ENCODE results near the gene ZNF574.

ZNF574 gene

GRCh38 chr19:42120276-42120980 is 44.5 kb downstream of the ZNF574 start:
- H3K4me3 ChIP-seq (ENCODE audit: low read length): no peak overlapping the region
- DNase-seq (ENCODE audit: low read depth): no peak
- no peak for TF ChIP-seq CTCF (conservative IDR thresholded peaks at IDR 0.05; ENCODE audit: low read depth, low read length)

- no peak for TF ChIP-seq CTCF (conservative IDR thresholded peaks at IDR 0.05; ENCODE audit: low read depth, low read length)
- no peak for DNase-seq (ENCODE audit: low read depth)
- H3K4me3 ChIP-seq (ENCODE audit: low read length): no peak overlapping the region
These were observed 45.2 kb downstream of the ZNF574 start for GRCh38 chr19:42121036-42121621.

GRCh38 chr19:42121656-42122069 is 45.7 kb downstream of the ZNF574 start:
- no peak for DNase-seq (ENCODE audit: low read depth)
- no peak for TF ChIP-seq CTCF (conservative IDR thresholded peaks at IDR 0.05; ENCODE audit: low read depth, low read length)
- no peak overlapping the region for H3K4me3 ChIP-seq (ENCODE audit: low read length)

- no peak for TF ChIP-seq CTCF (conservative IDR thresholded peaks at IDR 0.05; ENCODE audit: low read depth, low read length)
- no peak for DNase-seq (ENCODE audit: low read depth)
- no peak overlapping the region for H3K4me3 ChIP-seq (ENCODE audit: low read length)
These were observed 47.0 kb downstream of the ZNF574 start for GRCh38 chr19:42122691-42123607.

GRCh38 chr19:42123765-42124164 is 47.8 kb downstream of the ZNF574 start:
- TF ChIP-seq CTCF (conservative IDR thresholded peaks at IDR 0.05; ENCODE audit: low read depth, low read length): no peak
- no peak for DNase-seq (ENCODE audit: low read depth)
- no peak overlapping the region for H3K4me3 ChIP-seq (ENCODE audit: low read length)

- TF ChIP-seq CTCF (conservative IDR thresholded peaks at IDR 0.05; ENCODE audit: low read depth, low read length): no peak
- no peak overlapping the region for H3K4me3 ChIP-seq (ENCODE audit: low read length)
- no peak for DNase-seq (ENCODE audit: low read depth)
These were observed 48.5 kb downstream of the ZNF574 start for GRCh38 chr19:42124386-42124901.
